Natural killer cell (primary cell): ENCODE data around the gene EXOC1. TPM values are rescaled to one million over a fixed set of nuclear protein-coding genes. Genes with fewer than 3 reads are reported as not detected.

Source experiments
- ATAC-seq, 3 donors: fragments of 150-1000 bp in 2 of 3; fragments of 200-7000 bp in 1 of 3; cut with Tn5 transposase; 1 replicate in 1 of 3; 2 replicates in 2 of 3; pipeline ENCODE4 v1.10.0; 2021; ENCODE audit warnings: mild to moderate bottlenecking in 2 of 3, moderate library complexity in 2 of 3
- DNase-seq, 2 donors: peaks; one replicate each; pipeline versions ENCODE4 v3.0.0 to v3.0.0-alpha.2; 2013 to 2021; ENCODE audit warnings: mixed read lengths in 1 of 2
- H3K27ac ChIP-seq: one replicate; pipeline ENCODE4 v1.5.1; 2013; ENCODE audit warnings: mild to moderate bottlenecking, low read length
- H3K27me3 ChIP-seq: one replicate; pipeline ENCODE4 v1.6.1; 2013; ENCODE audit warnings: low read length; ENCODE audit not compliant: control insufficient read depth, insufficient read depth
- H3K36me3 ChIP-seq: one replicate; pipeline ENCODE4 v1.6.1; 2013; ENCODE audit warnings: low read length; ENCODE audit not compliant: control insufficient read depth, insufficient read depth
- H3K4me1 ChIP-seq: one replicate; pipeline ENCODE4 v1.6.1; 2013; ENCODE audit warnings: low read length; ENCODE audit not compliant: control insufficient read depth, insufficient read depth
- H3K4me3 ChIP-seq: one replicate; pipeline ENCODE4 v1.5.1; 2013; ENCODE audit warnings: low read length
- H3K9me3 ChIP-seq: one replicate; pipeline ENCODE4 v1.6.1; 2013; ENCODE audit warnings: low read length; ENCODE audit not compliant: control insufficient read depth, insufficient read depth
- H3K27ac Mint-ChIP-seq, 2 donors: one replicate each; pipeline ENCODE4 v1.8.0; 2022; ENCODE audit warnings: mild to moderate bottlenecking in 2 of 2, mixed read lengths in 2 of 2, moderate library complexity in 1 of 2
- H3K27me3 Mint-ChIP-seq, 2 donors: one replicate each; pipeline ENCODE4 v1.8.0; 2022; ENCODE audit warnings: low read depth in 2 of 2, mixed read lengths in 2 of 2
- H3K36me3 Mint-ChIP-seq: one replicate; pipeline ENCODE4 v1.8.0; 2022; ENCODE audit warnings: mixed read lengths
- H3K4me1 Mint-ChIP-seq, 2 donors: one replicate each; pipeline ENCODE4 v1.8.0; 2022; ENCODE audit warnings: mixed read lengths in 2 of 2
- H3K4me3 Mint-ChIP-seq: one replicate; pipeline ENCODE4 v1.8.0; 2022; ENCODE audit warnings: mild to moderate bottlenecking, moderate library complexity, mixed read lengths
- H3K9me3 Mint-ChIP-seq, 2 donors: one replicate each; pipeline ENCODE4 v1.8.0; 2022; ENCODE audit warnings: mixed read lengths in 2 of 2
- WGBS: methylation state at CpG from one replicate; pipeline ENCODE4 v1.1.7; 2013; ENCODE audit warnings: missing lambda C conversion rate; ENCODE audit not compliant: insufficient coverage; 5-methylcytosine and 5-hydroxymethylcytosine counted together
- intact Hi-C: fragments of 100-400 bp; cut with micrococcal nuclease; formaldehyde crosslinking; loops from one replicate; pipeline ENCODE4 v1.14.2; 2022
- total RNA-seq, 4 donors: library from RNA; stranded (reverse); fragments of 120-200 nt in 1 of 4; gene quantifications; one replicate each; pipeline versions ENCODE4 v1.2.3 to v1.2.4, GENCODE V29; 2013 to 2022
- TF ChIP-seq, protein P1 (sequence below): fragments of 200-600 bp; IDR thresholded peaks from one replicate; pipeline ENCODE4 v1.8.0; 2022; ENCODE audit warnings: antibody characterized with exemption

Gene EXOC1
- total RNA-seq, 3 donors from 2014 or later (not counting 1 experiment from before 2014, with no cell fraction given): 16.3 to 25.8 (median 20.9) TPM

DNA sequence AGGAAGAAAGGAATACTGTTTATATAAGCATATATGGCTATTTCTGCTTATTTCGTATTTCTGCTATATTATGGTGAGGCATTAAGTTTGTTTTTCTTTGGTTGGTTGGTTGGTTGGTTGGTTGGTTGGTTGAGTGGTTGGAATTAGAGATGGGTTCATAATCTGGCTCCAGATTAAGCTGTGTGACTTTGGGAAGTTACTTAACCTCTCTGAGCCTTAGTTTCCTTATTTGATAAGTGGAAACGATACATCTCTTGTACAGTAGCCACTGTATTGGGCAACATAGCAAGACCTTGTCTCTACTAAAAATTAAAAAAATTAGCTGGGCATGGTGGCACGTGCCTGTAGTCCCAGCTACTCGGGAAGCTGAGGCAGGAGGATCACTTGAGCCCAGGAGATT, 49.2 kb downstream of the EXOC1 start:
- WGBS: 90% methylated on average over 4 of the region's 4 CpGs
- ATAC-seq: no peak
- Mint-ChIP-seq H3K36me3 (peaks cover 7% of the 10 kb centered on the region), H3K9me3 (no peaks in the 10 kb centered on the region), H3K4me3 (no peak overlapping the region), H3K27ac (peak overlapping the region in 1 of 2 donors; percentile 22), H3K4me1 (peaks cover 6 to 10% of the 10 kb centered on the region in 2 donors), H3K27me3 (no peaks in the 10 kb centered on the region)
- DNase-seq: no peak
- Histone ChIP-seq H3K27me3 (no peaks in the 10 kb centered on the region), H3K4me3 (no peak overlapping the region), H3K27ac (no peak overlapping the region), H3K4me1 (no peaks in the 10 kb centered on the region), H3K9me3 (no peaks in the 10 kb centered on the region), H3K36me3 (peaks cover 59% of the 10 kb centered on the region)
- TF ChIP-seq, protein P1, sequence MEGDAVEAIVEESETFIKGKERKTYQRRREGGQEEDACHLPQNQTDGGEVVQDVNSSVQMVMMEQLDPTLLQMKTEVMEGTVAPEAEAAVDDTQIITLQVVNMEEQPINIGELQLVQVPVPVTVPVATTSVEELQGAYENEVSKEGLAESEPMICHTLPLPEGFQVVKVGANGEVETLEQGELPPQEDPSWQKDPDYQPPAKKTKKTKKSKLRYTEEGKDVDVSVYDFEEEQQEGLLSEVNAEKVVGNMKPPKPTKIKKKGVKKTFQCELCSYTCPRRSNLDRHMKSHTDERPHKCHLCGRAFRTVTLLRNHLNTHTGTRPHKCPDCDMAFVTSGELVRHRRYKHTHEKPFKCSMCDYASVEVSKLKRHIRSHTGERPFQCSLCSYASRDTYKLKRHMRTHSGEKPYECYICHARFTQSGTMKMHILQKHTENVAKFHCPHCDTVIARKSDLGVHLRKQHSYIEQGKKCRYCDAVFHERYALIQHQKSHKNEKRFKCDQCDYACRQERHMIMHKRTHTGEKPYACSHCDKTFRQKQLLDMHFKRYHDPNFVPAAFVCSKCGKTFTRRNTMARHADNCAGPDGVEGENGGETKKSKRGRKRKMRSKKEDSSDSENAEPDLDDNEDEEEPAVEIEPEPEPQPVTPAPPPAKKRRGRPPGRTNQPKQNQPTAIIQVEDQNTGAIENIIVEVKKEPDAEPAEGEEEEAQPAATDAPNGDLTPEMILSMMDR: no peak
- intact Hi-C loops: no loop called here

DNA sequence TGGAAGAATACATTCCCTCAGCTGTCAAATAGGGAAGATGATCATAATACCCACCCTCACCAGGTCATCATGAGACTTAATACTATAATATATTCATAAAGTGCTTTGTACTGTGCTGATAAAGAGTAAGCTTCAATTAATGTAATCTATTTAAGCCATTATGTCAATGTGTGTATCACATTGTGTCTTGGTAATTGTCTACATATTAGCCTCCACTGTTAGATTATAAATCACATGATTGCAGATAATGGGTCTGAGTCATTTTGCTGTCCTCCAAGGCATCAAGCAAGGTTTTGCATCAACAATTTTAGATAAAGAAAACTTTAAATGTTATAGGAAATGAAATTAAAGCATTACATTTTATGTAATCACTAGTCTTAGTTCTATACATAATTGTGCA, 50.1 kb downstream of the EXOC1 start:
- intact Hi-C loops: no loop called here
- no peak overlapping the region for H3K4me3 Mint-ChIP-seq
- H3K36me3 Mint-ChIP-seq: peaks cover 7% of the 10 kb centered on the region
- ATAC-seq (no peak), DNase-seq (no peak)
- H3K27me3 ChIP-seq: no peaks in the 10 kb centered on the region
- H3K4me1 Mint-ChIP-seq: peaks cover 9 to 11% of the 10 kb centered on the region in 2 donors
- no peaks in the 10 kb centered on the region for H3K27me3 Mint-ChIP-seq
- H3K27ac Mint-ChIP-seq: no peak overlapping the region
- TF ChIP-seq, protein P1: no peak
- no peaks in the 10 kb centered on the region for H3K4me1 ChIP-seq
- H3K27ac ChIP-seq: no peak overlapping the region
- H3K9me3 Mint-ChIP-seq: no peaks in the 10 kb centered on the region
- no peaks in the 10 kb centered on the region for H3K9me3 ChIP-seq
- H3K36me3 ChIP-seq: peaks cover 55% of the 10 kb centered on the region
- H3K4me3 ChIP-seq: no peak overlapping the region

DNA sequence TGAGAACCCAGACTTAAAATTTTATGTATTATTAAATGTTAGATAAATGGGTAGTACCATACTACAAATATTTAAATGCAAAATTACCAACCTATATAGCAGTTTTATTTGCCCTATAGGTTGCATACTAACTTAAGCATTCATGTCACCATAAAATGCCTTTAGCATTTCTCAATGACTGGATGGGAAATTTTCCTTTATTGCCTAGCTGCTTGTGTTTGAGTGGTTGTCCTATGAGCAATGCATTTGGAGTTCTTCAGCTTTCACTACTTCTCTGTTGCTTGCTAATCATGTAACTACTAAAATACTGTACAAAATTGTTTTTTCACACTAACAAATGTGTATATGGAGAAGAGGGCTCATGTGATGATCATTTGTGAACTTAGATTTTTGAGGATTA, 51.1 kb downstream of the EXOC1 start:
- Histone ChIP-seq H3K9me3 (no peaks in the 10 kb centered on the region), H3K4me1 (no peaks in the 10 kb centered on the region), H3K27ac (no peak overlapping the region), H3K27me3 (no peaks in the 10 kb centered on the region), H3K4me3 (no peak overlapping the region), H3K36me3 (peaks cover 50% of the 10 kb centered on the region)
- H3K36me3 Mint-ChIP-seq: peaks cover 7% of the 10 kb centered on the region
- H3K4me3 Mint-ChIP-seq: no peak overlapping the region
- DNase-seq: no peak
- H3K9me3 Mint-ChIP-seq: no peaks in the 10 kb centered on the region
- no peak for ATAC-seq
- TF ChIP-seq, protein P1: no peak
- intact Hi-C loops: no loop called here
- no peak overlapping the region for H3K27ac Mint-ChIP-seq
- peaks cover 9 to 11% of the 10 kb centered on the region in 2 donors for H3K4me1 Mint-ChIP-seq
- H3K27me3 Mint-ChIP-seq: no peaks in the 10 kb centered on the region

DNA sequence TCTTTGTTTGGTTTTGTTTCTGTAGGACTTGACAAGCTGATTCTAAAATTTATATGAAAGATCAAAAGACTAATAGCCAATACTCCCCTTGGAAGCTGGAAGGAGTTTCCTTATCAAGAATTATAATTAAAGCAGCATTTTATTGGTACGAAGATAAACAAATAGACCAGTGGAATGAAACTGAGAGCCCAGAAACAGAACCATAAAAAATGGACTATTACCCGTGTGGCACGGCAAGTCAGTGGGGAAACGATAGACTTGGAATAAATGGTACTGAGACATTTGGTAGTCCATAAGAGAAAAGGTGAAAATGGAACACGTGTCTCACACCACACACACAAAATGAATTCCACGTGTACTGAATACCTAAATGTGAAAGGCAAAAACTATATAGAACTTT, 52.9 kb downstream of the EXOC1 start:
- TF ChIP-seq, protein P1: no peak

More for the DNA sequence above, 52.9 kb downstream of the EXOC1 start:
- Histone ChIP-seq H3K4me3 (no peak overlapping the region), H3K27me3 (no peaks in the 10 kb centered on the region), H3K27ac (no peak overlapping the region), H3K4me1 (no peaks in the 10 kb centered on the region), H3K36me3 (peaks cover 36% of the 10 kb centered on the region), H3K9me3 (no peaks in the 10 kb centered on the region)
- Mint-ChIP-seq H3K4me3 (no peak overlapping the region), H3K9me3 (no peaks in the 10 kb centered on the region), H3K4me1 (peaks cover 9 to 11% of the 10 kb centered on the region in 2 donors), H3K27me3 (no peaks in the 10 kb centered on the region), H3K36me3 (peaks cover 7% of the 10 kb centered on the region), H3K27ac (peak overlapping the region in 1 of 2 donors; percentile 41)
- DNase-seq: no peak
- ATAC-seq: no peak
- 65% methylated on average over 3 of the region's 6 CpGs for WGBS
- intact Hi-C loops: no loop called here
